HG03521 (cell line): Measurements from ENCODE around the gene IDH3G.
"Not testable (repeated sequence)": the region's sequence is repeated elsewhere in the genome, so short reads cannot be mapped to it uniquely, and the experiment has no call there.

Source experiments
- ATAC-seq: cut with Tn5 transposase; IDR thresholded peaks from one replicate; pipeline ENCODE4 v1.9.1; 2021; ENCODE audit warnings: mild to moderate bottlenecking, moderate library complexity; ENCODE audit not compliant: unreplicated experiment

The IDH3G gene

DNA sequence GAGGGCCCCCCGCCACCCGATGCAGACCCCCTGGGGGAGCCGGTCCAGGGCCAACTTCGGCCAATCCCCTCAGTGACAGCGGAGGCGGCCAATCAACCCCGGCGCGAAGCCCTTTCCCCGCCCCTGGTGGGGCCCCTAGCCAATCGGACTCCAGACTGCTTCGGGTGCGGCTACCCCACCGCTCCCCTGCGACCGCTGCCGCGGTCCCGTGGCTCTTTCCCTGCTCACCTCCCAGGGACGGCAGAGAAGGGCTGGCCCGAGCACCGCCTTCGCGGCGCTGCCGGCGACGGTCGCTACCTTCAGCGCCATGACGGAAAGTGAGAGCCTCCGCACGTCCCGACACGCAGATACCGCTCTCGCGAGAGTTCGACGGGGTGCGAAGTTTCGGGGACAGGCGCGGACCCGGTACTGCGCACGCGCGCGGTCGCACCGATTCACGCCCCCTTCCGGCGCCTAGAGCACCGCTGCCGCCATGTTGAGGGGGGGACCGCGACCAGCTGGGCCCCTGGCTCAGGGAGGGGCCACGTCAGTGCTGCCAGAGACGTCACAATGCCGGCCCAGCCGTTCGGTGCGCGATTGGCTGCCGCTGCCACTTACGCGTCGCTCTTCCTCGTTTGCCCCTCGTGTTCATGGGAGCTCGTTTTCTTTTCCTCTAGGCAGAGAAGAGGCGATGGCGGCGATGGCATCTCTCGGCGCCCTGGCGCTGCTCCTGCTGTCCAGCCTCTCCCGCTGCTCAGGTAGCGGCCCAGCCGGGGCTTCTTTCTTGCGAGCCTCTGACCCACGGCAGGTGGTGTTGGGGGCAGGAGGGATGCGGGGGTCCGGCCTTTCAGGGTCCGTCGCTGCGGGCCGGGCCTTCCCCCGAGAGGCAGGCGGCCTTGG, at the start of gene IDH3G, which contains the start of gene SSR4:
Gene IDH3G (minus strand): TSS at position 358 of the 879 bp plus-strand sequence. CDS start 49 bp downstream, at position 309.
Gene SSR4 (plus strand): TSS at position 651 of the 879 bp plus-strand sequence. CDS start 20 bp downstream, at position 671.
- peak; percentile 92 for ATAC-seq

DNA sequence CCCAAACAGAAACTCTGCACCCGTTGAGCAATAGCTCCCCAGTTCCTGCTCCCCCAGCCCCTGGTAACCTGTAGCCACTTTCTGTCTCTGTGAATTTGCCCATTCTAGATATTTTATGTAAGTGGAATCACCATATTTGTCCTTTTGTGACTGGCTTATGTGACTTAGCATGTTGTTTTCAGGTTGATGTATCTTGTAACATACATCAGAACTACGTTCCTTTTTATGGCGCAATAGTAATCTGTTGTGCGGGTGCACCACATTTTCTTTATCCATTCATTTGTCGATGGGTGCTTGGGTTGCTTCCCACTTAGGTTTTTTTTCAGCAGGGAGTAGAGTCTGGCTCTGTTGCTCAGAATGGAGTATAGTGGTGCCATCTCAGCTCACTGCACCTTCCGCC, 42.7 kb upstream of the IDH3G start:
- no peak for ATAC-seq

DNA sequence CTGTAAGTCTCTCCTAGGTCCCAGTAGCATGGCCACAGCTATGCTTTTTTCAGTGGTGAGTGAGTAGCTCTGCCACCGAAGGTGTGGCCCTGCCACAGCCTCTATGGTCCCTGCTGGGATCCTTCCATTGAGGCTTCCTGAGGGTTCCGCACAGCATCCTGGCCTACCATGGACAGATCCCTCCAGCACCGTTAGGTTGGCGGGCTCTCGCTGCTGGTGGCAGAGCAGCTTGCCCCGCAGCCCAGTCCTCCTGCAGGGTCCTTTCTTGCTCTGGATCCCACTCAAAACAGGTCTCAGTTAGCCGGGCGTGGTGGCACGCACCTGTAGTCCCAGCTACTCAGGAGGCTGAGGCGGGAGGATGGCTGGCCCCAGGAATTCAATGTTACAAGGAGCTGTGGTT, 38.6 kb upstream of the IDH3G start:
- ATAC-seq: no peak

DNA sequence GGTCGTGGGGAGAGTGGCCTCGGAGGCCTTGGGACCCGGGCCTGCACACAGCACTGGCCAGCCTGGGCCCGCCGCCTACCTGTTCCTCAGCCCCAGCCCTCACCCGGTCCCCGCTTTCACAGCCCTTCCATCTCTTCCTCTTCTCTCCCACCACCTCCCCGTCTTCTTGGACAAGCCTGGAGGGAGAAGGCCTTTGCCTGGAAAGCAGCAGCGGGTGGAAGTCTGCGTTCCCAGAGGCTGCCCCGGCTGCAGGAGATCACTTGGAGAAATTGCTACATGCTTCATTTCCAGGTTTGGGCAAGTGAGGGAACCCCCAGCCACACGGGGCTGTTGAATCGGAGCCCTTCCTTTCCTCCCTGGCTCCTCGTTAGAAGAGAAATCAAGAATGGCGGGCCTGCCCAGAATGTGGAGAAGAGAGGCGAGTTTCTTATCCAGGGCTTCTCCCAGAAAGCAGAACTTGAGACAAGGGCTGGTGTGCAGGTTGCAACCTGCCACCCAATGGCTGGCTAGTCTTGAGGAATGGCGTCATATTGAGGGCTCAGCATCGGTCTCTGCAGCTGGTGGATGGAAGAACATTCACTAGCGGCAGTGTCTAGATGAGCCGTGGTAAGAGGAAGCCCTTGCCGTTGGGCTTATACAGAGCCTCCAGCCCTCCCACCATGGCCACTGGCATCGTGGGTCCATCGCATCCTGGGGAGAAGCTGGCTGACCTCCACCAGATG, 37.4 kb upstream of the IDH3G start:
- ATAC-seq: no peak

DNA sequence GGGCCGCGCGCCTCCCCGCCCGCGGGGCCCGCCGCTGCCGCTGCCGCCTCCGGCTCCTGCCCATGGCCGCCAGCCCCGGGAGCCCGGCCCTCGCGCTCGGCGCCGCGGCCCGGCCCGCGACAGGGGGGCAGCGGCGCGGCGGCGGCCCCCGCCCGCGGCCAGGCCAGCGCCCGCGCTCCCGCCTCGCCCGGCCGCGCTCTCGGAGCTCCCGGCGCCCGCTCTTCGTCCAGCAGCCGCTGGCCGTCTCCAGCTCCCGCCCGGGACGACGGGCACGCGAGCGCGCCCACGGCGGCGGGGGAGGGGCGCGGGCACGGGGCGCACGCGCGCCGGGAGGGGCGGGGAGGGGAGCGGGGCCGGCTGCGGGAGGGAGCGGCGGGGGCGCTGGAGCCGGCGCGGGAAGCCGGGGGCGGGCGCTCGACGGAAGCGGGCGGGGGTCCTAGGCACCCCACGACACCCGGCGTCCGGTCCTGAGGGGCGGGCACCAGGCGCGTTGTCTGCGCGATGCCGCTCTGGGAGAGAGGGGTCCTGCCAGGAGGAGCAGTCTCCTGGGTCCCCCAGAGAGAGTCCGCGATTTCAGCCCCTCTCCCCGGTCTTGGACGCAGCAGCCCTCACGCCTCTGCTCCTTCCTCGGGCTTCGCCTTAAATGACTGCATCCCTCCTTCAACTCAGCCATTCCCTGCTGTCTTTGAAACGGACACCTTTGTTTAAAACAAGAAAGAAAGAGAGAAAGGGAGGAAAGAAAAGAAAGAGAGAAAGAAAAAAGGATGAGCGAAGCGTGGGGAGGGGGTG, 36.7 kb upstream of the IDH3G start:
- ATAC-seq: no peak

DNA sequence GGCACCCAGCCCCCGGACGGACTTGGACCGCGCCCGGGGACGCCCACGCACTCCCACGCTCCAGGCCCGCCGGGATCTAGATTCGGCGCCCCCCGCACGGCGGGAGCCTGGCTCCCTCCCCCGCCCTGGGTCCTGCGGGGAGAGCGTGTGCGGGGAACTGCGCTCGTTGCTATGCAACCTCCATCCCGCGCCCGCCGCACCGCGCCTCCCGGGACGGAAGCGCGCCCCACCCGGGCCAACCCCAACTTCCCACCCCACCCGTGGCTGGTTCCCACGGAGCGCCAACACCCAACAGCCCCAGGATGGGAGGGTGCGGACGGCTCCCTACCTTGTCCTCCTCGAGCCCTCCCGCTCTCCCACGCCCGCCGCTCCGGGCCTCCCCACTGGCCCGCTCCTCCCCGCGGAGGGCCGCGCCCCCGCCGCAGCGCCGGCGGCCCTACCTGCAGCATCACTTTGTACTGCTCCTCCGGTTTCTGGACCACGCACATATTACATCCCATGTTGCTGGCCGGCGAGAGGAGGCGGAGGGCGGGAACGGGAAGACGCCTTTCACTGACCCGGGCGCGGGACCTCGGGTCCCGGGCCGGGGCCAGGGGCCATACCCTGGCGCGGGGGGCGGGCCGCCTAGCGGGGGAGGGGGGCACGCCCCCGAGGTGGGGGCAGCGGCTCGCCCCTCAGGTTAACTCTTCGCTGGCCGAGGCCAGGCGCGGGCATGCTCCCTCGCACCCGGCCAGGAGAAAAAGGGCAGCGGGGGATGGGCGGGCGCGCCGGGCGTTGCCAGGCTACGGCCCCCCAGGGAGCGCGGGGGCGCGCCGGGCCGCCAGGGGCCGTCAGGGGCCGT, 35.8 kb upstream of the IDH3G start, which contains the start of gene PDZD4:
Gene PDZD4 (minus strand): TSS at position 746 of the 841 bp plus-strand sequence. CDS start 246 bp downstream, at position 500.
- no peak for ATAC-seq

DNA sequence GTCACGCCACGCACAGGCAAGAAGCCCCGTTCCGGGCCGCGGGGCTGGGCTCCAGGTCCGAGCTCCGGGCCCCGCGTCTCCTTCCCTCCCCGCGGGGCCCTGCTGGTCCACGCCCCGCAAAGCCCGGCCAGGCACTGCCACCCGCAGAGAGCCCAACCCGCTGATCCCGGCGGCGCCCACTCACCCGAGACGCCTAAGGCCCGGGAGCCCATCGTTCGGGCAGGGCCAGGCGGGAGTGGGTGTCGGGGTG, 35.3 kb upstream of the IDH3G start:
- ATAC-seq: no peak

DNA sequence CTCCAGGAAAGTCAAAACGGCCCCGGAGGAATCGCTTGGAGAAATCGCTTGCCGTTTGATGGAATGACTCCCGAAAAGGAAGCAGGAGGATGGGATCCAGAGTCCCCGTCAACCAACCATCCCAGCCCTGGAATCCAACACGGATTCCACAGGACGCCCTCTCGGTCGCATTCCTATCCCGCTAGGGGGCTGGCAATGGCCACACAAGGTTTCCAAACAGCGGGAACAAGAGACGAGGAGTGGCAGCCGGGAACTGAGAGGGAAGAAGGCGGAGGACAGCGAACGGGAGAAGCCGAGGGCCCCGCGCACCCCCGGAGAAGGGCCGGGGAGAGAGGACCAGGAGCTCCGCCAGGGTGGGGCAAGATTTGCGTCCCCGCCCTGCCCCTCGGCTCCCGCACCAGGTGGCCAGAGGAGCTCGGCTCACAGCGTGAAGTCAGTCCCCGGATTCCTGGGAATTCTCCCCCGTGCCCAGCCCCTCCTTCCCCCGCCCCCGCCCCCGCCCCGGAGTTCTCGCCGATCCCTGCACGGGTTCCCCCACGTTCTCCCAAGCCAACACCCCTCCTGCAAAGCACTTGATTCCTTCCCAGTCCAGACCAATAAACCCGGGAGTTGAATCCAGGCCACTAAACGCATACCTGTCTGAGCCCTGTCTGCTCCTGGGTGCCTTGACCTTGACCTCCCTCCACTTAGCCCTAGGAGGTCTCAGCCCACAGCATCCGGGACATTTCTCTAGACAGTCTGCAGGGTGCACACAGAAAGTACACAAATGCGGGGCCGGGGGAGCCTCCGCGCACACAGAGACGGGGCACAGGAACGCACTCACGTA, 34.8 kb upstream of the IDH3G start:
- ATAC-seq: no peak

DNA sequence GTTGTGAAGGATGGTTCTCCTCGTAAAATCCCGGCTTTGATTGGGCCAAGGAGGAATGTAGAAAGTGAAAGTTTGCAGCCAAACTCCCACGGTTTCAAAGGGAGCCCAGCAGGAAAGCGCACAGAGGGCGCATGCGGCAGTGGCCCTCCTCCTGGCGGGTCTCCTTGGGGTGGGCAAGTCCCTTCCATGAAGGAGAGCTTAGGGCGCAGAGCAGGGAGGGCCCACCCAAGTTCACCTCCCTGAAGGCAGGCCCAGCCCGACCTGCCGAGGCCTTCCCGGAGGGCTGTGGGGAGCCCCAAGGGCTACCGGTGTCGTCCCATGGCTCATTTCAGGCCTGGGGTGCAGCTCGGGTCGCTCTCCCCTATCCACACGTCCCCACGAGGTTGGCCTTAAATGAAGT, 34.1 kb upstream of the IDH3G start:
- no peak for ATAC-seq

DNA sequence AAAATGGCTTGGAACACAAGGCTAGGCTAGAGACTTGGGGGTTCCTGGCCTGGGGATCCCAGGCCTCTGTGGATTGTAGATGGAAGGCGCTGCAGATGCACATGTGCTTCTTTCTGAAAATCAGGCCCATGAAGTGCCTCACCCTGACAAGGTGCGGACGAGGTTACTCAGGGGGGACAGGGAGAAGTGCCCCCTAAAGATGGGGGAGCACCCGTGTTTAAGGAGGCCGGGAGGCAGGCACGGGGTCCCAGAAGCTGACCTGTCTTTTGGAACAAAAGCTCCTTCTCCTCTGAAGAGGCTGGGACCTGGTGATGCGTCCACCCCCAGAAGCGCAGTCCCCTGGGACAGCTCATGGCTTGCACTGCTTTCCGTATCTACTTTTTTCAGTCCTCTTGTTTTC, 33.7 kb upstream of the IDH3G start:
- ATAC-seq: no peak

DNA sequence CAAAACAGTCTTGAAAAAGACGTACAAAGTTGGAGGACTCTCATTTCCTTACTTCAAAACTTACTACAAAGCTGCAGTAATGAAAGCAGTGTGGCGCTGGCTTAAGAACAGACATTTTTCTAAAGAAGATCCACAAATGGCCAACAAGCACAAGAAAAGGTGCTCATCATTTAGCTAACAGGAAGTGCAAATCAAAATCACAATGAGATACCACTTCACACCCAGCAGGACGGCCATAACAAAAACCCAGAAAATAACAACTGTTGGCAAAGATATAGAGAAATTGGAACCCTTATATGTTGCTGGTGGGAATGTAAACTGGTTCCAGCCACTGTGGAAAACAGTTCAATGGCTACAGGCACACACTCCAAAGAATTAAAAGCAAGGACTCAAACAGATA, 32.8 kb upstream of the IDH3G start:
- no peak for ATAC-seq

DNA sequence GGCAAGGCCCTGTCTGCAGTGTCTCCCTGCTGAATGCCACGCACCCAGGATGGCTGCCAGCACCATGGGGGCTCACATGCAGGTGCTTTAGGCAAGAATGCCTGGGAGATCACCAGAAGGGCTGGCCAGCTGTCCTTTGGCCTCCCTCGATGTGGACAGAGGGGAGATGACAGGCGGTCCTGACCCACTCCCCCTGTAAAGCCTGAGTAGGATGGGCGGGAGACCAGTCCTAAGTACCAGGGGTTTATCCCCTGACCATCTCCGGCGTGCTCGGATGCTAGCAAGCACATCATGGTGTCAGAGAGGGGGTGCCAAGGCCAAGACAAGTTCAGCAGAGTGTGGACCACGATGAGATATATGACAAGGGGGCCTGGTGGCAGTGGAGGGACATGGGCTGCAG, 30.9 kb upstream of the IDH3G start:
- ATAC-seq: no peak

DNA sequence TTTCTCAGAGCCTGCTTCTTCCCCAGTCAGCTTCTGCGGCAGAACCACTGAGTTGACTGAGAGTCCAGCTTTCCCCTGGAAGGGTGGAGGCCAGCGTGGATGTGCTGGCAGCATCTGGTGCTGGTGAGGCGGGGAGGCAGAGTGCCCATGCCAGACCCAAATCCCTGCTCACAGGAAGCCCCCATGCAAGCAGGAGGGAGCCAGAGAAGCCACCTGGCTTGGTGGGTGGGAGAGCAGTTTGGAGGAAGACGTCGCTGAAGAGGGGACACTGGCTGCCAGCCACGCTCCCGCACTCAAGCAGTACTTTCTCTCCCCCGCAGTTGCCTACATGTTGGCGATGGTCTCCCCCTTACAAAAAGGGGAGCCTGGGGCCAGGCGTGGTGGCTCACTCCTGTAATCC, 30.2 kb upstream of the IDH3G start:
- no peak for ATAC-seq

DNA sequence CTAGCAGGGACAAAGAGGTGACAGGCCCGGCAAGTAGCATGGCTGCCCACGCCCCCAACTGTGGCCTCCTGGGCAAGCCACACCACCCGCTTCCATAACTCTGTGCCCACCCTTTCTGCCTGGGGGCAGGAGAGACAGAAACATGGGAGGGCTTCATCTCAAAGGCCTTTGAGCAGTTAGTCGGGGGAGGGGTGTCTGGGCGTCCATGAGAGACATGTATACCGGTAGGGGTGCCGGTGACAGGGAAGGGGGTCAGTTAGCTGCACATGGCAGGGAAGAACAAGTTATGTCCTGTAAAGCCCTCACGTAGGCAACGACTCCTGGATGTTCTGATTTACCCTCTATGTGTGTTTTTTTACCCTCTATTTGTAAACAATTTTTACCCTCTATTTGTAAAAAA, 26.9 kb upstream of the IDH3G start:
- no peak for ATAC-seq

DNA sequence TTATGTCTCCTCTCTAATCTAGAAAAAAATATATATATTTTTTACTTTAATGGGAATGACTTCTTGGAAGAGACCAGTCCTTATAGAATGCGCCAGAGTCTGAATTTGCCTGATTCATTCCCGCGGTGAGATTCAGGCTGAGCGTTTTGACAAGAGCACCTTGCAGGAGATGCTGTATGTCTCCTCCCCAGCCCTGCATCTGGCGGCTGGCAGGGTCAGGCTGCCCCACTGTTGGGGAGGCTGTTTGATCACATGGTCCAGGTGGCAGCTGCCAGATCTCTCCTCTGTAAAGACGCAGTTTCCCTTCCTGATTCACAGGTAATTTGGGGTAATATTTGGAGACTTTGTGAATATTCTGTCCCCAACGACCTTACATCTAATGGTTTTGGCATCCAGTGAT, 26.4 kb upstream of the IDH3G start:
- ATAC-seq: no peak

DNA sequence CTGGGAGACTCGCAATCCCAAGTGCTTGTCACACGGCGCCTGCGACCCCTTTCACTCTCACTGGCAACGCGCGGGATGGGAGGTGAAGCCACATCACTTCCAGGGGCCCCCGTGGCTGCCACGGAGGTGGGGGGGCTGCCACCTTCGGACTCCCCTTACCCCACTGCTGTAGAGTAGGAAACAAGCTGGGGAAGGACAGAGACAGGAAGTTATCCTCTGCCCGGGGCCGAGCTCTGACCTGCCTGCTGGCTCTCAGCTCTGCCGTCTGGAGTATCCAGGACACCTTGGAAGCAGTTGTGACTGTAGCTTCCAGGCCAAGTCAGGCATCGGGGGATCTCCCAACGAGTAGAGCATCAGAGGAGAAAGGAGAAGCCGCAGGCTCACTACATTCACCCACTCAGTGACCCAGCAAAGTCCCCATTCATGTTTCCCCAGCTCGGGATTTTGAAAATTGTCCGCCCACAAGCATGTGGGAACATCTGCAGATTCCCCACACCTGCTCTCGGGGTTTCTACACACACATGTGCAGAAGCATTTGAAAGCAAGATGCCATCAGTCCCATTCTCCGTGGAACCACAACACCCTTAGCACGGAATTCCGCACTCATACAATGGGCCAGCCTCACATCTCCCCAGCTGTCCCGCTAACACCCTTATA, 25.3 kb upstream of the IDH3G start:
- no peak for ATAC-seq

DNA sequence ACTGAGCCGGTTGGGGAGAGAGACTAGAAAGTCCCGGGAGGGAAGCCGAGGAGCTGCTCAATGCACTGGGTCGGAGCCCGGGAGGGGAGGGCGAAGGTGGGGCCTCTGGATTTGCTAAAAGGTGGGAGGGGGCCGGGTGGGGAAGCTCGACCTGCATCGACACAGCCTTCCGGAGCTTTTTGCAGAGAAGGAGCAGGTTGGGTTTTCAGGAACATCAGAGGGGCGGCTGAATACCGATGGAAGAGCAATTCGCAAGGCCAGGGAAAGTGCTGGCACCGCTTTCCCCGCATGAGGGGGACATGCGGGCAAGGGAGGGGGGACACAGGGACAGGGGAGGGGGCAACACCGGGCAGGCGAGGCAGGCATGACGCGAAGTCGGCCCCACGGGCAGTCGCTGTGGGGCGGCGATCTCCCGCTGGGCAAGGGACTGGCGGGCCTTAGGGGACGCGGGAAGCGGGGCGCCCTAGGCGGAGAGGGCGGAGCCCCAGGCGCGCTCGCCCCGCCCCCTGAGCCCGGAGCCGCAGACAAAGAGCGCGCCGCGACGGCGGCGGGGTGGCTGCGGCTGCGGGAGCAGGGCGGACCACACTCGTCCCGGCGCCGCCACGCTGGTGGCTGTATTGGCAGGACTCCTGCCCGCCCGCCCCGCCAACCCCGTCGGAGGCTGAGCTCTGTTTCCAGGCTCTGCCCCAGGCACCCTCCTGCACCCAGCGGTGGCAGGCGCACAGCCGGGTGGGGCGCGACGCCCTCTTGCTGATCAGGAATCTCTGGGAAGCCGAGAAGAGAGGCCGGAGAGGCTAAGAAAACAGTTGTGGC, 24.6 kb upstream of the IDH3G start:
- ATAC-seq: no peak

DNA sequence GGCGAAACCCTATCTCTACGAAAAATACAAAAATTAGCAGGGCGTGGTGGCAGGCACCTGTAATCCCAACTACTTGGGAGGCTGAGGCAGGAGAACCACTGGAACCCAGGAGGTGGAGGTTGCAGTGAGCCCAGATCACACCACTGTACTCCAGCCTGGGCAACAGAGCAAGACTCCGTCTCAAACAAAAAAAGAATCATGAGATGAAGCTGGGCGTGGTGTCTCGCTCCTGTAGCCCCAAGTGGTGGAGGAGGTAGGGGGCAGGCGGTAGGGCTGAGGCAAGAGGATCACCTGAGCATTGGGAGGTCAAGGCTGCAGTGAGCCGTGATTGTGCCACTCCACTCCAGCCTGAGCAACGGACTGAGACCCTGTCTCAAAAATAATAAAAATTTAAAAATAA, 23.9 kb upstream of the IDH3G start:
- ATAC-seq: not testable (repeated sequence)
